Activated CD4-positive, alpha-beta T cell treated with anti-CD3 and anti-CD28 coated beads for 36 hours (primary cell): ENCODE data around the gene C2orf78. TPM values are rescaled to one million over a fixed set of nuclear protein-coding genes. Genes with fewer than 3 reads are reported as not detected.
"Not testable (repeated sequence)": the region's sequence is repeated elsewhere in the genome, so short reads cannot be mapped to it uniquely, and the experiment has no call there.

Source experiments
- ATAC-seq: fragments of 200-7000 bp; cut with Tn5 transposase; one replicate; pipeline ENCODE4 v1.10.0; 2021; ENCODE audit warnings: mild to moderate bottlenecking, moderate library complexity
- CTCF ChIA-PET: fragments of 350-600 bp; sonication (Branson Sonifier 250); formaldehyde crosslinking; loops from one replicate; lab custom pipeline; 2021; ENCODE audit warnings: antibody characterized with exemption; lab: Charles Lee
- POLR2A ChIA-PET: fragments of 350-600 bp; sonication (Branson Sonifier 250); formaldehyde crosslinking; loops from one replicate; lab custom pipeline; 2021; ENCODE audit warnings: antibody characterized with exemption, inconsistent platforms; lab: Charles Lee
- DNase-seq: peaks from one replicate; pipeline ENCODE4 v3.0.0-alpha.2; 2020
- H3K27ac Mint-ChIP-seq: one replicate; pipeline ENCODE4 v1.8.0; 2021; ENCODE audit warnings: mixed read lengths
- H3K27me3 Mint-ChIP-seq: one replicate; pipeline ENCODE4 v1.8.0; 2021; ENCODE audit warnings: mixed read lengths
- H3K36me3 Mint-ChIP-seq: one replicate; pipeline ENCODE4 v1.8.0; 2021; ENCODE audit warnings: low read depth, mixed read lengths
- H3K4me1 Mint-ChIP-seq: one replicate; pipeline ENCODE4 v1.8.0; 2021; ENCODE audit warnings: mixed read lengths
- H3K4me3 Mint-ChIP-seq: one replicate; pipeline ENCODE4 v1.8.0; 2021; ENCODE audit warnings: mild to moderate bottlenecking, moderate library complexity, mixed read lengths
- H3K9me3 Mint-ChIP-seq: one replicate; pipeline ENCODE4 v1.8.0; 2021; ENCODE audit warnings: low read depth, mixed read lengths
- intact Hi-C, 2 experiments: fragments of 100-400 bp; cut with DNase I in 1 of 2; cut with micrococcal nuclease in 1 of 2; formaldehyde crosslinking; loops; one replicate each; pipeline versions ENCODE4 v1.14.2 to v1.15.1; 2022 to 2024; cut with DNase I, micrococcal nuclease
- total RNA-seq, 2 experiments: library from RNA; stranded (reverse); gene quantifications; one replicate each; pipeline ENCODE4 v1.2.3, GENCODE V29; 2021

The C2orf78 gene
- total RNA-seq, 2 experiments from 2014 or later: not detected

DNA sequence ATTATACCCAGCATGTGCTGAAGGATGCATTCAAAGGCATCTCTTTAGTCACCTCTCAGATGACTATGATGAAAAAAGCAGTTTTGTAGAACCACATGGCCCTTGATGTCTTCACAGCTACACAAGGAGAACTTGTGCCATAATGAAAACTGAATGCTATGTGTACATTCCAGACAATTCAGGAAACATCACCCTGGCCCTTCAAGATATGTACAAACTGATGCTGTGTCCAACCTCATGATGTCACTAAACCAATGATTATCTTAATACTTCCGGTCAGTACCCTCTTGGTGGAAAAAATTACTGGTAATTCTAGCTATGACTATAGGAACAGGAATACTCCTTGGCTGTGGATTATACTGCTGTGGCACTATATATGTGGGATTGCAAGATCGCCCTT is 24.1 kb upstream of the C2orf78 start:
- ChIA-PET POLR2A (no interaction called here), CTCF (no interaction called here)
- intact Hi-C loops: loop anchor here in 1 of 2 experiments (10.0 kb wide), 1 partner anchor 385 kb away; the partner anchor contains the start of gene BOLA3
- Mint-ChIP-seq H3K4me3 (no peak overlapping the region), H3K9me3 (no peaks in the 10 kb centered on the region), H3K36me3 (peaks cover 34% of the 10 kb centered on the region), H3K27me3 (no peaks in the 10 kb centered on the region), H3K27ac (no peak overlapping the region), H3K4me1 (no peaks in the 10 kb centered on the region)
- no peak for ATAC-seq
- no peak for DNase-seq

DNA sequence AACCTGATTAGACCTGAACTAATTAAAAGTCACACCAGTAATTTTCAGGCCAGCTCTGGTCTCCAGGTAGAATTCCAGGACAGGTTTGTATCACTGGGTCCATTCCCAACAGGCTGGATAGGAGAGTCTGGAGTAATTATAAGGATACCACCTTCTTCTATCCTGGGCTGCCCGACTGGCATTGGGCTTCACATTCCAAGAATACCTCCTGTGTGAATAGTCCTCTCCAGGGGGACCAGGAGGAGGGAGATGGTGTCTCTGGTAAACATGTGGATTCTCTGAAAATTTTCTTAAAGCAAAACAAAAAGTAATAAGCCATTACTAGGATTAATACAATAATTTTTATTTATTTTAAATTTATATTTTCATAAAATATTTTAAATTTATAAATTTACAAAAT is 21.4 kb upstream of the C2orf78 start:
- ChIA-PET CTCF (interaction anchor here (0.8 kb wide), 1 partner anchor 10 kb away, joined by 3 read pairs; no protein-coding TSS in a partner anchor), POLR2A (no interaction called here)
- H3K36me3 Mint-ChIP-seq: peaks cover 40% of the 10 kb centered on the region
- no peak overlapping the region for H3K4me3 Mint-ChIP-seq
- intact Hi-C loops: no loop called here
- no peak for DNase-seq
- no peaks in the 10 kb centered on the region for H3K9me3 Mint-ChIP-seq
- no peak for ATAC-seq
- H3K27me3 Mint-ChIP-seq: no peaks in the 10 kb centered on the region
- H3K27ac Mint-ChIP-seq: no peak overlapping the region
- H3K4me1 Mint-ChIP-seq: no peaks in the 10 kb centered on the region

DNA sequence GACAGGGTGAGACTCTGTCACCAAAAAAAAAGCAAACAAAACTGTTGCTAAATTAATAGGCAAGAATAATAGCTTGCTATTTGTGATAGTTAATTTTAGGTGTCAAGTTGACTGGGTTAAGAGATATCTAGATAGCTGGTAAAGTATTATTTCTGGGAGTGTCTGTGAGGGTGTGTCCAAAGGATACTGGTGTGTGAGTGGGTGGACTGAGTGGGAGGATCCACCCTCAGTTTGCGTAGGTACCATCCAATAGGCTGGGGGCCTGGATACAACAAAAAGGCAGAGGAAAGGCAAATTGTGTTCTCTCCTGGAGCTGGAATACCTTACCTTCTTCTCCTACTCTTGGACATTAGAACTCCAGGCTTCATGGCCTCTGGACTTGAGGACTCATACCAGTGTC is 19.0 kb upstream of the C2orf78 start:
- Mint-ChIP-seq H3K9me3 (no peaks in the 10 kb centered on the region), H3K36me3 (peaks cover 48% of the 10 kb centered on the region), H3K4me1 (peaks cover 7% of the 10 kb centered on the region), H3K27ac (no peak overlapping the region), H3K27me3 (no peaks in the 10 kb centered on the region), H3K4me3 (no peak overlapping the region)
- DNase-seq: no peak
- CTCF ChIA-PET: interaction anchor here (0.8 kb wide), 1 partner anchor 559 kb away, joined by 5 read pairs; no protein-coding TSS in a partner anchor
- POLR2A ChIA-PET: no interaction called here
- intact Hi-C loops: no loop called here
- ATAC-seq: no peak

DNA sequence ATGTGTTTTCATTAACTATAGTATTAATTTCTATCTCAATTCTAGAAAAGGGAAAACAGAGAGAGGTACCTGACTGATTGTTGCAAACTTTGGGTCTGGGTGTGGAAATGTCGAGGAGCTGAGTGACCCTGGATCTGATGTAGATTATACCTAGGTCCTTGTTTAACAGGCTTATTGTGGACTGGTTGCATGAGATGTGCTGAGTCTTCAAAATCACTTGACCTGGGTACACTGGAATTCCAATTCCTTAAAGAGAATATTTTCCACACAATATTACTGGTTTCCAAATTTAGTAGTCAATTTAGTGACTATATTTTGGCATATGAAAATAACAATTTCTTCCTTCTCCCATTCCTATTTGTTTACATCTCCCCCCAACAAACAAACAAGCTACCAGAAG is 17.6 kb upstream of the C2orf78 start:
- no peaks in the 10 kb centered on the region for H3K27me3 Mint-ChIP-seq
- peaks cover 13% of the 10 kb centered on the region for H3K4me1 Mint-ChIP-seq
- H3K36me3 Mint-ChIP-seq: peaks cover 56% of the 10 kb centered on the region
- peak overlapping the region; percentile 21 for H3K27ac Mint-ChIP-seq
- ChIA-PET POLR2A (no interaction called here), CTCF (interaction anchor here (0.6 kb wide), 1 partner anchor 10 kb away, joined by 3 read pairs; no protein-coding TSS in a partner anchor)
- intact Hi-C loops: no loop called here
- ATAC-seq (no peak), DNase-seq (no peak)
- H3K4me3 Mint-ChIP-seq: no peak overlapping the region
- no peaks in the 10 kb centered on the region for H3K9me3 Mint-ChIP-seq

DNA sequence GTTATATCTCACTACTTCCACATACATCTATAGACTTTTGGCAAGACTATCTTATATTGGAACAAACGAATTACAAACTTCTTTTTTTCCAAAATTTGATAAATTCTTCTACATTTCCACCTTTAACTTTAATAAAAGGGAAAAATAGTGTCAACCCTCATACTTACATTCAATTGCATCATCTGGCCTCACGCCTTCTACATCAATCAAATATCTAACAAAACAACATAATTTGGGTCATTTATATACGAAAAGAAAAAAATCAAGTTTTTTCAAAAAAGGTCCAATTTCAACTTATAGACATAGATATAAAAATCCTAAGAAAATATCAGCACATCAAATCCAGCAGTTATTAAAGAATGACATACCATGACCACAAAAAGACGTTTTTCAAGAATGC is 17.0 kb upstream of the C2orf78 start:
- CTCF ChIA-PET: no interaction called here
- peaks cover 13% of the 10 kb centered on the region for H3K4me1 Mint-ChIP-seq
- peaks cover 55% of the 10 kb centered on the region for H3K36me3 Mint-ChIP-seq
- POLR2A ChIA-PET: no interaction called here
- H3K4me3 Mint-ChIP-seq: no peak overlapping the region
- H3K27me3 Mint-ChIP-seq: no peaks in the 10 kb centered on the region
- no peaks in the 10 kb centered on the region for H3K9me3 Mint-ChIP-seq
- DNase-seq (no peak), ATAC-seq (no peak)
- intact Hi-C loops: no loop called here
- no peak overlapping the region for H3K27ac Mint-ChIP-seq

DNA sequence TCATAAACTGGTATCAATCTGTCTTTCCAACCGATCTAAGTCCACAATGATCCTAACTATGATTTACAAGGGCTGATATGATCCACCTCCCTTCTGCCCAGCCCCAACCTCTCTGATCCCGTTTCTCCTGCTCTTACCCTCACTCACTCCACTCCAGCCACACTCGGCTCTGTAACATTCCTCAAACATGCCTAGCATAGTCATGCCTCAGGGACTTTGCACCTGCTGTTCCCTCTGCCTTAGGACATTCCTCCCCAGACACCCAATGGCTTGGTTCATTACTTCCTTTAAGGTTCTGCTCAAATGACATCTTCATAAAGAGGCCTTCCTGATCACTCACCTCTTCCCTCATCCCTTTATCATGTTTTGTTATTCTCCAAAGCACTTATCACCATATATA is 13.3 kb upstream of the C2orf78 start:
- Mint-ChIP-seq H3K36me3 (peaks cover 62% of the 10 kb centered on the region), H3K4me3 (no peak overlapping the region), H3K27ac (no peak overlapping the region), H3K27me3 (no peaks in the 10 kb centered on the region), H3K9me3 (no peaks in the 10 kb centered on the region), H3K4me1 (peaks cover 19% of the 10 kb centered on the region)
- DNase-seq (no peak), ATAC-seq (no peak)
- intact Hi-C loops: no loop called here
- CTCF ChIA-PET: interaction anchor here (0.6 to 0.8 kb wide), 3 partner anchors 56 to 271 kb away, joined by 3 read pairs; no protein-coding TSS in a partner anchor
- POLR2A ChIA-PET: no interaction called here

DNA sequence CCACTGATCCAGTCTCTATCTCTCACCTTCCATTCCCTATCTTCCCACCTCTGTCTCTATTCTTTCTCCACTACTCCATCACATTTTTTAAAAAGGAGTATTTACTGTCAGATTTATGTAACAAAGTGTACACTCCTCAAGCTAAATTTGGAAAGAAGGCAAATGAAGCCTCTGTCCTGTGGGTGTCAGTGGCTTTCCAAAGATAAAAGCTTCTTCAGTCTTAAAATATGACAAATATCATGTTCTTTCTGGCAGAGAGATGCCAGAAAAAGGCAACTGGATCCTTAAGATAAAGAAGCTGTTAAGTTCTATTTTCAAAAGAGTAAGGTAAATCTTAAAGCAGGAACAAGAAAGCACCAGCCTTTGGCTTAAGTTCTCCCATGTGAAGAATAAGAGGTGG is 11.2 kb upstream of the C2orf78 start:
- H3K27me3 Mint-ChIP-seq: no peaks in the 10 kb centered on the region
- intact Hi-C loops: no loop called here
- no peak overlapping the region for H3K27ac Mint-ChIP-seq
- peaks cover 31% of the 10 kb centered on the region for H3K4me1 Mint-ChIP-seq
- CTCF ChIA-PET: no interaction called here
- H3K4me3 Mint-ChIP-seq: no peak overlapping the region
- peaks cover 60% of the 10 kb centered on the region for H3K36me3 Mint-ChIP-seq
- no peak for DNase-seq
- no peaks in the 10 kb centered on the region for H3K9me3 Mint-ChIP-seq
- POLR2A ChIA-PET: no interaction called here
- ATAC-seq: no peak

DNA sequence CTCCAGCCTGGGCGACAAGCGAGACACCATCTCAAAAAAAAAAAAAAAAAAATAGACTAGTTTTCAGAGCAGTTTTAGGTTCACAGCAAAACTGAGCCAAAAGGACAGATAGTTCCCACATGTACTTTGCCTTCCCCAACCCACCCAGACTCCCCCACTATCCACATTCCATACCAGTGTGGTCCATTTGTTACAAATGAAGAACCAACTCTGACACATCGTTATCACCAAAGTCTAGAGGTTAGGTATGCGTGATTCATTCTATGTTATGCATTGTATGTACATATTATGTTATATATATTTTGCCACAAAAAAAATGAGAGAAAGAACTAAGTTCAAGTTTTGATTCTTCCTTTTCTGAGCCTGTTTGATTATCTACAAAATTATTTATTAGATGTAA is 7.6 kb upstream of the C2orf78 start:
- CTCF ChIA-PET: interaction anchor here (0.6 to 1.2 kb wide), 5 partner anchors 10 to 580 kb away, joined by 3 to 5 read pairs (median 3); partner anchors contain the start of gene STAMBP
- Mint-ChIP-seq H3K27ac (no peak overlapping the region), H3K27me3 (no peaks in the 10 kb centered on the region), H3K4me1 (peaks cover 34% of the 10 kb centered on the region), H3K36me3 (peaks cover 41% of the 10 kb centered on the region), H3K4me3 (no peak overlapping the region), H3K9me3 (no peaks in the 10 kb centered on the region)
- POLR2A ChIA-PET: interaction anchor here (0.6 kb wide), 1 partner anchor 840 kb away, joined by 4 read pairs; no protein-coding TSS in a partner anchor
- intact Hi-C loops: no loop called here
- DNase-seq (no peak), ATAC-seq (no peak)

DNA sequence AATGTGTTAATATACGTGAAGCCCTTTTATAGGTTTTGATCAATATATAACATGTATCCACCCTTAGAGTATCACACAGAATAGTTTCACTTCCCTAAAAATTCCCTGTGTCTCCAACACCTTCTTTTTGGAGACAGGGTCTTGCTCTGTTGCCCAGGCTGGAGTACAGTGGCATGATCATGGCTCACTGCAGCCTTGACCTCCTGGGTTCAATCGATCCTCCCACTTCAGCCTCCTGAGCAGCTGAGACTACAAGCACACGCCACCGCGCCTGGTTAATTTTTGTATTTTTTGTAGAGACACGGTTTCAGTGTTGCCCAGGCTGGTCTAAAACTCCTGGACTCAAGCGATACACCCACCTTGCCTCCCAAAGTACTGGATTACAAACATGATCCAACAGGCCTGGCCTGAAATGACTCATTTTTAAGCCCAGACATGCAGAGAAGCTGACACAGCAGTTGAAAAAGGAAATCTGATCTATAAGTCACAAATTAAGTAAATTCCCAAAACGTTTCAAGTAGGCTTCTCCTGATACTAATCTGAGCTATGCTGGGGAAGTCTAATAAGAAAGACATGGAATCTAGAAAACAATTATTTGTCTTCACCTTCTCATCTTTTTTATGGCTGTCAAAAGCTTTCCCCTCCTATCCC is 7.0 kb upstream of the C2orf78 start:
- Mint-ChIP-seq H3K36me3 (peaks cover 39% of the 10 kb centered on the region), H3K4me3 (no peak overlapping the region), H3K27ac (no peak overlapping the region), H3K9me3 (no peaks in the 10 kb centered on the region), H3K4me1 (peaks cover 34% of the 10 kb centered on the region), H3K27me3 (no peaks in the 10 kb centered on the region)
- intact Hi-C loops: no loop called here
- DNase-seq (no peak), ATAC-seq (no peak)
- POLR2A ChIA-PET: no interaction called here
- CTCF ChIA-PET: interaction anchor here (0.7 to 1.2 kb wide), 3 partner anchors 13 to 579 kb away, joined by 3 to 5 read pairs (median 3); no protein-coding TSS in a partner anchor

DNA sequence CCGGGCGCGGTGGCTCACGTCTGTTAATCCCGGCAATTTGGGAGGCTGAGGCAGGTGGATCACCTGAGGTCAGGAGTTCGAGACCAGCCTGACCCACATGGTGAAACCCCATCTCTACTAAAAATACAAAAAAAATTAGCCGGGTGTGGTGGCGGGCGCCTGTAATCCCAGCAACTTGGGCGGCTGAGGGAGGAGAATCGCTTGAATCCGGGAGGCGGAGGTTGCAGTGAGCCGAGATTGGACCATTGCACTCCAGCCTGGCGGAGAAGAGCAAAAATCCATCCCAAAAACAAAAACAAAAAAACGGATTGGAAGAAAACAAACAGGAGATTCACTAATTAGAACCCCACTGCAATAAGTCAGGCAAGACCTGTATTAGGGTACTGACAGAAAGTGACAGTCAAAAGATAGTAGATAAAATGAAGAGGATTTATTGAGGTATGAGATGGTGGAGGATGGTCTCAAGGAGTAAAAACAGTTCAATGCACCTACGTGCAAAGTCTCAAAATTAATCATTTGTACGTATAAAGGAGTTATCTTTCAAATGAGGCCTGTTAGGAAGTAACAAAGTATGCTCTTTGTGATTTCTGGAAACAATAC is 5.0 kb upstream of the C2orf78 start:
- peaks cover 26% of the 10 kb centered on the region for H3K36me3 Mint-ChIP-seq
- peaks cover 34% of the 10 kb centered on the region for H3K4me1 Mint-ChIP-seq
- ChIA-PET POLR2A (interaction anchor here (0.6 kb wide), 1 partner anchor 50 kb away, joined by 3 read pairs; the partner anchor contains the start of gene STAMBP), CTCF (interaction anchor here (0.7 to 1.1 kb wide), 8 partner anchors 9 to 400 kb away, joined by 3 to 7 read pairs (median 3); partner anchors contain the start of gene MOB1A)
- intact Hi-C loops, H3K27me3 Mint-ChIP-seq, ATAC-seq, DNase-seq, H3K9me3 Mint-ChIP-seq: not testable (repeated sequence)
- H3K27ac Mint-ChIP-seq: peak overlapping the region; percentile 98
- peak overlapping the region; percentile 100 for H3K4me3 Mint-ChIP-seq

DNA sequence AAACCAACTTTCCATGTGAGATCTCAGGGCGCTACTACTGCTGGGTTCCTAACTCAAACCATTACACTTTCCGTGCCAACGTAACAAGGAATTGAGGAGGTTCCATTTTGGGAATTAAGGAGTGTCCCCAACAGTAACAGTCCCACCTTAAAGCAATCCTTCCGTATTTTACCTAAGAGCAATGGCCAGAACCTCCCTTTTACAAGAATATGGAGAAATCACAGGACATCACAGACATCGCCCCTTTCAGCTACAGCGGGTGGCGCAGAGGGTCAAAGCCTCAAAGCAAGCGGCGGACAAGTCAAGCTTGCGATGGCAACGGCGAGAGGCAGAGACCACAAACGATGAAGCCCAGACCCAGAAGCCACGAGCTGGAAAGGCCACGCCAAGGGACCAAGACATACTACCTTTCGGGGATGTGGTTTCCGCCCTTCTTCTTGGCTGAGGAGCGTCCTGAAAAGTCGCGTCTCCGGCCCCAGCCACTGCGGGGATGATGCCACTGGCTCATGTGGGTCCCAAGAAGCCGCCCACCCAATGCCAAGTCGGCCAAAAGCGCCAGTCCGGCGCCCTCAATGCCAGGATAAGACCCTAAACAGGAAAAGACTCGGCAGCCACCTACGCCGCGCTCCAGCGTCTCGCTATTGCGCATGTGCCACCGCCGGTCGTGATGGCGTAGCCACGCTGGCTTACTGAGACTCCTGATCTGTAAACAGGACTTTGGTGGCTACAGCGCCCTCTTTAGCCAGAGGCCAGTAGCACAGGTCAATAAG is 4.3 kb upstream of the C2orf78 start, which contains the start of gene DUSP11:
TSS of gene DUSP11 (minus strand) at position 637 of the 770 bp plus-strand sequence. CDS start at position 508, 129 bp downstream.
- peak; percentile 100 for ATAC-seq
- peak within 1 kb of the TSS; percentile 98 for H3K27ac Mint-ChIP-seq
- ChIA-PET POLR2A (interaction anchor here (0.6 kb wide), 2 partner anchors 49 to 406 kb away, joined by 3 read pairs; partner anchors contain the start of gene STAMBP), CTCF (interaction anchor here (0.7 to 1.1 kb wide), 9 partner anchors 9 to 404 kb away, joined by 3 to 7 read pairs (median 3); partner anchors contain the start of gene MOB1A)
- peak within 1 kb of the TSS; percentile 100 for H3K4me3 Mint-ChIP-seq
- DNase-seq: peak; percentile 98
- H3K9me3 Mint-ChIP-seq: no peaks in the 10 kb centered on the region
- intact Hi-C loops: loop anchor here in 1 of 2 experiments (1.0 kb wide), 5 partner anchors 42 to 368 kb away; partner anchors contain the start of genes BOLA3, STAMBP and TPRKB
- peaks cover 20% of the 10 kb centered on the region for H3K36me3 Mint-ChIP-seq
- H3K27me3 Mint-ChIP-seq: peaks cover 2% of the 10 kb centered on the region
- H3K4me1 Mint-ChIP-seq: peaks cover 27% of the 10 kb centered on the region
